Measurements from ENCODE around the gene SMCO2.

GRCh38 chr12:27521066-27521465 is 74.5 kb downstream of the SMCO2 start:
- TF ChIP-seq CTCF (IDR thresholded peaks at IDR 0.05) (no peak), TCF7L2 (IDR thresholded peaks at IDR 0.05; ENCODE audit: low read depth, low read length) (no peak), POLR2AphosphoS5 (IDR thresholded peaks at IDR 0.05; ENCODE audit: low read depth, low read length) (no peak), SIN3A (IDR thresholded peaks at IDR 0.05; ENCODE audit: borderline replicate concordance, insufficient read depth, low read depth, low read length) (no peak)

Measured in Panc1 (cell line).